HG02571 (cell line): ENCODE measurements around the gene DPP4.
"Not testable (repeated sequence)": the region's sequence is repeated elsewhere in the genome, so short reads cannot be mapped to it uniquely, and the experiment has no call there.

Experiments
- ATAC-seq: cut with Tn5 transposase; IDR thresholded peaks from one replicate; pipeline ENCODE4 v1.9.1; 2021; ENCODE audit warnings: mild to moderate bottlenecking, moderate library complexity; ENCODE audit not compliant: unreplicated experiment

Gene DPP4

GRCh38 chr2:161969159-161969558 is 104.9 kb downstream of the DPP4 start:
- ATAC-seq = no peak

GRCh38 chr2:161965994-161966393 is 108.0 kb downstream of the DPP4 start:
- ATAC-seq = no peak

- ATAC-seq = no peak
These were observed 109.9 kb downstream of the DPP4 start for GRCh38 chr2:161964160-161964559.

GRCh38 chr2:161962160-161962559 is 111.9 kb downstream of the DPP4 start:
- ATAC-seq = no peak

GRCh38 chr2:161961061-161961460 is 113.0 kb downstream of the DPP4 start:
- ATAC-seq = no peak

- no peak for ATAC-seq
These were observed 117.3 kb downstream of the DPP4 start for GRCh38 chr2:161956738-161957137.

- ATAC-seq = no peak
These were observed 118.8 kb downstream of the DPP4 start for GRCh38 chr2:161955211-161955610.

- no peak for ATAC-seq
These were observed 119.9 kb downstream of the DPP4 start for GRCh38 chr2:161954103-161954502.

- not testable (repeated sequence) for ATAC-seq
These were observed 120.6 kb downstream of the DPP4 start for GRCh38 chr2:161953367-161953766.

- ATAC-seq = no peak
These were observed 121.2 kb downstream of the DPP4 start for GRCh38 chr2:161952783-161953191.

GRCh38 chr2:161947836-161948235 is 126.2 kb downstream of the DPP4 start:
- ATAC-seq = no peak

- no peak for ATAC-seq
These were observed 126.6 kb downstream of the DPP4 start for GRCh38 chr2:161947406-161947805.

- no peak for ATAC-seq
These were observed 127.4 kb downstream of the DPP4 start for GRCh38 chr2:161946489-161947107.

GRCh38 chr2:161943011-161943410 is 131.0 kb downstream of the DPP4 start:
- ATAC-seq = no peak
